ENCODE measurements around the gene SLC1A7. TPM values are rescaled to one million over a fixed set of nuclear protein-coding genes. Genes with fewer than 3 reads are reported as not detected.
A peak's percentile ranks its signal among the peaks of the same experiment; 100 is the strongest.

The SLC1A7 gene
- total and polyA plus RNA-seq, 2 of the 13 experiments (the other 11 are each of a cell fraction or from before 2014, with no cell fraction given), result 0.04 to 2.0 TPM

DNA sequence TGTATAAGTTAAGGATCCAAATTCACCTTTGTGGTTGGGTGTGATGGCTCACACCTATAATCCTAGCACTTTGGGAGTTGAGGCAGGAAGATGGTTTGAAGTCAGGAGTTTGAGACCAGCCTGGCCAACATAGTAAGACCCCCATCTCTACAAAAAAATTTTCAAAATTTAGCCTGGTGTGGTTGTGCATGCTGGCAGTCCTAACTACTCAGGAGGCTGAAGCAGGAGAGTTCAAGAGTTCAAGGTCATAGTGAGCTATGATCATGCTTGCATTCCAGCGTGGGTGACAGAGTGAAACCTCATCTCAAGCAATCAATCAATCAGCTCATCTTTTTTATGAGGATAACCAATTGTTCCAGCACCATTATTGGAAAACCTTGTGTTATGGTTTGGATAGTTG is 16.5 kb upstream of the SLC1A7 start (continued):
- TF ChIP-seq ZSCAN25 (CRISPR knock-in tag; IDR thresholded peaks at IDR 0.05) (no peak), ZNF766 (CRISPR knock-in tag; IDR thresholded peaks at IDR 0.05; ENCODE audit: borderline replicate concordance) (no peak), ZSCAN20 (CRISPR knock-in tag; IDR thresholded peaks at IDR 0.05; ENCODE audit: borderline replicate concordance) (no peak)

DNA sequence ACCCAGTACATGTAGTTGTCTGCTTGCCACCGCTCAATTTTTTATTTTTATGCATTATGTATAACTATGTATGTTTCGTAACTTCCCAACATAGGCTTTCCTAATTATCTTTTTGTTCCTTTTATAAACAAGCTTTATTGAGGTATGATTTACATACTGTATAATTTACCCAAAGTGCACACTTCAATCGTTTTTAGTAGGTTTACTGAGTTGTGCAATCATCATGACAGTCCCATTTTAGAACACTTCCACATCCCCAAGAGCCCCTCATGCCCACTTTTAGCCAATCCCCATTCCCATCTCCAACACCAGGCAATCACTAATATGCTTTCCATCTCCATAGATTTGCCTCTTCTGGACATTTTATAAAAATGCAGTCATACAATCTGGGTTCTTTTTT is 14.3 kb upstream of the SLC1A7 start:
- no peak for TF ChIP-seq EP300 (IDR thresholded peaks at IDR 0.05; ENCODE audit: low read depth in 2 of 2, low read length in 2 of 2)
- TF ChIP-seq EP300 (CRISPR knock-in tag; IDR thresholded peaks at IDR 0.05; ENCODE audit: borderline replicate concordance), result no peak
- no peak for TF ChIP-seq TRIM24 (CRISPR knock-in tag; IDR thresholded peaks at IDR 0.05)
- TF ChIP-seq CEBPB (IDR thresholded peaks at IDR 0.05; ENCODE audit: borderline replicate concordance, low read depth, low read length), result peak; percentile 40; the same call in 1 of the 2 replicates
- intact Hi-C loops (cut with micrococcal nuclease; ENCODE audit: unreplicated experiment), result no loop called here
- Histone ChIP-seq H3K36me3 (replicated peaks in 1 of 2; ENCODE audit: control insufficient read depth in 1 of 2, insufficient read depth in 2 of 2, low read length in 2 of 2) (no peaks in the 10 kb centered on the region), H3K4me1 (ENCODE audit: insufficient read depth, low read length) (peaks cover 85% of the 10 kb centered on the region), H3K9ac (ENCODE audit: insufficient read depth, low read depth, low read length) (no peak overlapping the region), H4K20me1 (ENCODE audit: insufficient read depth, low read length) (no peaks in the 10 kb centered on the region), H3K27me3 (ENCODE audit: control insufficient read depth in 1 of 2, insufficient read depth in 2 of 2, low read length in 2 of 2) (peaks cover 0 to 1% of the 10 kb centered on the region in 2 experiments; a peak in 1 of 5 replicates), H3K4me3 (replicated peaks in 1 of 3; ENCODE audit: insufficient read depth in 1 of 3, low read depth in 2 of 3, low read length in 3 of 3) (no peak overlapping the region), H3K27ac (ENCODE audit: extremely low read length, insufficient read depth, low read length) (no peak overlapping the region), H2AFZ (ENCODE audit: low read length) (no peak overlapping the region), H3K4me2 (ENCODE audit: low read depth, low read length) (no peak overlapping the region), H3K79me2 (ENCODE audit: insufficient read depth, low read length) (no peaks in the 10 kb centered on the region), H3K9me3 (ENCODE audit: low read length) (no peaks in the 10 kb centered on the region)
- ATAC-seq, result no peak
- DNase-seq (ENCODE audit: low spot score), result no peak
- no peak for FAIRE-seq
- WGBS (ENCODE audit: low lambda C conversion rate), result 64% methylated on average over 3 of the region's 3 CpGs
- POLR2A ChIA-PET, result interaction anchor here (2.7 kb wide), 1 partner anchor 19 kb away, joined by 9 read pairs; no protein-coding TSS in a partner anchor
- in situ Hi-C loops (cut with HindIII; ENCODE audit: extremely low pct_ligation_motif_present, low pct_unique_long_range_greater_than_20kb), result no loop called here
- CTCF ChIA-PET (ENCODE audit: low intra/inter-chr PET ratio, low total read pairs), result no interaction called here
- BruUV-seq (replicated peaks), result no TSS peak

DNA sequence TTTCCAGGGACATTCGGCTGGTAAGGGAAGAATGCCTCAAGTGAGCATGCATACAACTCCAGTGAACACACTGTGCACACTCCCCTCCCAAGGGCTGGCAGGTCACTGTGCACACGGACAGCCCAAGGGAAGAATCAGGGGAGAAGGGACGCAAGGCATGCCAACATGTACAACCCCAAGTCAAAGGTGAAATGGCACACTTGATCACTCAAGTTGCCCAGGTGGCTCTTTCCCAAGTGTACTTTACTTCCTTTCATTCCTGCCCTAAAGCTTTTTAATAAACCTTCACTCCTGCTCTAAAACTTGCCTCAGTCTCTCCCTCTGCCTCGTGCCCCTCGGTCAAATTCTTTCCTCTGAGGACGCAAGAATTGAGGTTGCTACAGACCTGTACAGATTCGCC is 13.5 kb upstream of the SLC1A7 start:
- Histone ChIP-seq H3K27ac (ENCODE audit: extremely low read length, insufficient read depth, low read length) (no peak overlapping the region), H3K4me3 (replicated peaks in 1 of 3; ENCODE audit: insufficient read depth in 1 of 3, low read depth in 2 of 3, low read length in 3 of 3) (no peak overlapping the region), H3K4me2 (ENCODE audit: low read depth, low read length) (peak overlapping the region; percentile 69; the same call in 1 of the 2 replicates), H2AFZ (ENCODE audit: low read length) (no peak overlapping the region), H3K4me1 (ENCODE audit: insufficient read depth, low read length) (peaks cover 76% of the 10 kb centered on the region), H3K27me3 (ENCODE audit: control insufficient read depth in 1 of 2, insufficient read depth in 2 of 2, low read length in 2 of 2) (peaks cover 0 to 1% of the 10 kb centered on the region in 2 experiments; a peak in 1 of 5 replicates), H3K9me3 (ENCODE audit: low read length) (no peaks in the 10 kb centered on the region), H3K36me3 (replicated peaks in 1 of 2; ENCODE audit: control insufficient read depth in 1 of 2, insufficient read depth in 2 of 2, low read length in 2 of 2) (no peaks in the 10 kb centered on the region), H3K79me2 (ENCODE audit: insufficient read depth, low read length) (no peaks in the 10 kb centered on the region), H3K9ac (ENCODE audit: insufficient read depth, low read depth, low read length) (no peak overlapping the region), H4K20me1 (ENCODE audit: insufficient read depth, low read length) (no peaks in the 10 kb centered on the region)
- 74% methylated on average over 7 of the region's 7 CpGs for WGBS (ENCODE audit: low lambda C conversion rate)
- intact Hi-C loops (cut with micrococcal nuclease; ENCODE audit: unreplicated experiment), result no loop called here
- FAIRE-seq (no peak), ATAC-seq (no peak; the same call in 2 of the 3 replicates), DNase-seq (ENCODE audit: low spot score) (no peak)
- CTCF ChIA-PET (ENCODE audit: low intra/inter-chr PET ratio, low total read pairs), result no interaction called here
- in situ Hi-C loops (cut with HindIII; ENCODE audit: extremely low pct_ligation_motif_present, low pct_unique_long_range_greater_than_20kb), result no loop called here
- no TSS peak for BruUV-seq (replicated peaks)
- POLR2A ChIA-PET, result interaction anchor here (0.8 to 2.9 kb wide), 5 partner anchors 10 to 35 kb away, joined by 3 to 17 read pairs (median 6); no protein-coding TSS in a partner anchor
- TF ChIP-seq, protein P1, sequence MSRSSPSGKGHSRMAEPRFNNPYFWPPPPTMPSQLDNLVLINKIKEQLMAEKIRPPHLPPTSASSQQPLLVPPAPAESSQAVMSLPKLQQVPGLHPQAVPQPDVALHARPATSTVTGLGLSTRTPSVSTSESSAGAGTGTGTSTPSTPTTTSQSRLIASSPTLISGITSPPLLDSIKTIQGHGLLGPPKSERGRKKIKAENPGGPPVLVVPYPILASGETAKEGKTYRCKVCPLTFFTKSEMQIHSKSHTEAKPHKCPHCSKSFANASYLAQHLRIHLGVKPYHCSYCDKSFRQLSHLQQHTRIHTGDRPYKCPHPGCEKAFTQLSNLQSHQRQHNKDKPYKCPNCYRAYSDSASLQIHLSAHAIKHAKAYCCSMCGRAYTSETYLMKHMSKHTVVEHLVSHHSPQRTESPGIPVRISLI (CRISPR knock-in tag; IDR thresholded peaks at IDR 0.05; ENCODE audit: borderline replicate concordance), result no peak
- TF ChIP-seq SNAI1 (CRISPR knock-in tag; IDR thresholded peaks at IDR 0.05; ENCODE audit: borderline replicate concordance), result no peak
- TF ChIP-seq, protein P2, sequence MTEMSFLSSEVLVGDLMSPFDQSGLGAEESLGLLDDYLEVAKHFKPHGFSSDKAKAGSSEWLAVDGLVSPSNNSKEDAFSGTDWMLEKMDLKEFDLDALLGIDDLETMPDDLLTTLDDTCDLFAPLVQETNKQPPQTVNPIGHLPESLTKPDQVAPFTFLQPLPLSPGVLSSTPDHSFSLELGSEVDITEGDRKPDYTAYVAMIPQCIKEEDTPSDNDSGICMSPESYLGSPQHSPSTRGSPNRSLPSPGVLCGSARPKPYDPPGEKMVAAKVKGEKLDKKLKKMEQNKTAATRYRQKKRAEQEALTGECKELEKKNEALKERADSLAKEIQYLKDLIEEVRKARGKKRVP (CRISPR knock-in tag; IDR thresholded peaks at IDR 0.05), result no peak
- no peak for TF ChIP-seq ZFP62 (CRISPR knock-in tag; IDR thresholded peaks at IDR 0.05)
- TF ChIP-seq HOXA3 (CRISPR knock-in tag; IDR thresholded peaks at IDR 0.05), result 0 out of 2 replicates have a peak, but pooled peaks have one; percentile 3
- TF ChIP-seq ZNF367 (CRISPR knock-in tag; IDR thresholded peaks at IDR 0.05; ENCODE audit: borderline replicate concordance), result no peak
- no peak for TF ChIP-seq ZNF607 (CRISPR knock-in tag; IDR thresholded peaks at IDR 0.05; ENCODE audit: borderline replicate concordance)

All from HepG2 (cell line).